ENCODE measurements around the gene HSD17B4. TPM values are rescaled to one million over a fixed set of nuclear protein-coding genes. Genes with fewer than 3 reads are reported as not detected.

The HSD17B4 gene
- total RNA-seq, 1 experiment from 2014 or later, result 163 TPM

DNA sequence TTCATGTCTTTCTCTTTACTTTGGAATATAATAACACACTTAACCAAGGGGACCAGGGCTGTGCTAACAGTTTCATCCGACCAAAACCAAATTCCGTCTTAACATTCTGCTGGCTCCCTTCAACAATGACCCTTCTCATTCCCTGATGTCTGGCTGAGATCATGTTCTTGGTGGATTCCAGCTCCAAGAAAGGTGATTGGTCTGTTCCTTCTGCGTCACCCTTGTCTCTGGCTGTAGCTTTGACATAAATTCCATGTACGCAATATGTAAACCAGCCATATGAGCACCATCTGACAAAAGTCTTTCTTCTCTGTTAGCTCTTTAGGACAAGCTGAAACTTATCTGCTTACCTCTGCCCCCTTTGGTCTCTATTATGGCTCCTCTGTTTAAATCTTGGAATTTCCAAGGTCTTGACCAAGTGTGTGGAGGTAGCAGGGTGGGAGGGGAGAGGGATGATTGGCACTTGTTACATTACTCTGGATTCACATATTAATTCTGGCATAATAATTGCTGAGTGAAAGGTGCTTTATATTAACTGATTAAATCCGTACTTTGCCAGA is 45.7 kb upstream of the HSD17B4 start:
- intact Hi-C loops (cut with micrococcal nuclease), result no loop called here
- H3K4me3 Mint-ChIP-seq (ENCODE audit: unreplicated experiment), result no peak overlapping the region
- POLR2A ChIA-PET, result interaction anchor here (0.8 kb wide), 1 partner anchor 83 kb away, joined by 3 read pairs; no protein-coding TSS in a partner anchor
- H3K27ac Mint-ChIP-seq (ENCODE audit: low read depth, unreplicated experiment), result no peak overlapping the region
- TF ChIP-seq, protein P1, sequence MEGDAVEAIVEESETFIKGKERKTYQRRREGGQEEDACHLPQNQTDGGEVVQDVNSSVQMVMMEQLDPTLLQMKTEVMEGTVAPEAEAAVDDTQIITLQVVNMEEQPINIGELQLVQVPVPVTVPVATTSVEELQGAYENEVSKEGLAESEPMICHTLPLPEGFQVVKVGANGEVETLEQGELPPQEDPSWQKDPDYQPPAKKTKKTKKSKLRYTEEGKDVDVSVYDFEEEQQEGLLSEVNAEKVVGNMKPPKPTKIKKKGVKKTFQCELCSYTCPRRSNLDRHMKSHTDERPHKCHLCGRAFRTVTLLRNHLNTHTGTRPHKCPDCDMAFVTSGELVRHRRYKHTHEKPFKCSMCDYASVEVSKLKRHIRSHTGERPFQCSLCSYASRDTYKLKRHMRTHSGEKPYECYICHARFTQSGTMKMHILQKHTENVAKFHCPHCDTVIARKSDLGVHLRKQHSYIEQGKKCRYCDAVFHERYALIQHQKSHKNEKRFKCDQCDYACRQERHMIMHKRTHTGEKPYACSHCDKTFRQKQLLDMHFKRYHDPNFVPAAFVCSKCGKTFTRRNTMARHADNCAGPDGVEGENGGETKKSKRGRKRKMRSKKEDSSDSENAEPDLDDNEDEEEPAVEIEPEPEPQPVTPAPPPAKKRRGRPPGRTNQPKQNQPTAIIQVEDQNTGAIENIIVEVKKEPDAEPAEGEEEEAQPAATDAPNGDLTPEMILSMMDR (IDR thresholded peaks at IDR 0.05; ENCODE audit: unreplicated experiment), result no peak
- no peaks in the 10 kb centered on the region for H3K36me3 Mint-ChIP-seq (ENCODE audit: insufficient read depth, unreplicated experiment)
- H3K27me3 Mint-ChIP-seq (ENCODE audit: insufficient read depth, unreplicated experiment), result no peaks in the 10 kb centered on the region
- no peaks in the 10 kb centered on the region for H3K9me3 Mint-ChIP-seq (ENCODE audit: unreplicated experiment)
- H3K4me1 Mint-ChIP-seq (ENCODE audit: insufficient read depth, unreplicated experiment), result peaks cover 9% of the 10 kb centered on the region
- no TSS peak for BruUV-seq (replicated peaks)
- no peak for DNase-seq (ENCODE audit: unreplicated experiment)
- CTCF ChIA-PET, result interaction anchor here (1.4 to 7.9 kb wide), 3 partner anchors 50 to 419 kb away, joined by 6 to 253 read pairs (median 10); partner anchors contain the start of genes DTWD2 and TNFAIP8

DNA sequence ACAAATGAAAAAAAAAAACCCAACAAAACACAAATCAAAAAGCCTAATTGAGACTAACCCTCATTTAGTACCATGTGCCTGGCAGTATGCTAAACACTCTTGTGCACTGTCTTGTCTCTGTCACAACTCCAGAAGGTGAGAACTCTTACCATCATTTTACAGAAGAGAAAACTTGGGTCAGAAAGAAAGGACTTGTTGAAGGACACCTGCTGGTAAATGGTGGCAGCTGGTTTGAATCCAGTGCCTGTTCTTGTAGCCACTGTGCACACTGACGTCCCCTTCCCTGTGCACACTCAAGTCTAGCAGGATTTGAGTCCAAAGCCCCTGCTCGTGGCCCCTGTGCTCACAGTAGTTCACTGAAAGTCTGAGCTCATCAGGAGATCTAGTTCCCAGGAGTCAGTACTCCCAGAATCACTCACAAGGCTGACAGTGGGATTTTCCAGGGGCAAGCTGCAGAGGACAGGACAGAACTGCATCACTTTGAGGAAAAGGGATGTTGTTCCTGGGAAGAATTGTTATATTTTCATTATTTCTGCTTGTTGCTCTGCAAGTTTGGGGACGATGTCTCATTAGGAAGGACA is 43.0 kb upstream of the HSD17B4 start:
- ChIA-PET CTCF (interaction anchor here (0.6 to 7.9 kb wide), 10 partner anchors 9 to 388 kb away, joined by 3 to 253 read pairs (median 67); partner anchors contain the start of gene TNFAIP8), POLR2A (interaction anchor here (1.0 to 6.9 kb wide), 8 partner anchors 10 to 338 kb away, joined by 3 to 174 read pairs (median 18); partner anchors contain the start of genes DMXL1 and TNFAIP8)
- Mint-ChIP-seq H3K9me3 (ENCODE audit: unreplicated experiment) (no peaks in the 10 kb centered on the region), H3K4me3 (ENCODE audit: unreplicated experiment) (no peak overlapping the region), H3K4me1 (ENCODE audit: insufficient read depth, unreplicated experiment) (peaks cover 9% of the 10 kb centered on the region), H3K27ac (ENCODE audit: low read depth, unreplicated experiment) (no peak overlapping the region), H3K27me3 (ENCODE audit: insufficient read depth, unreplicated experiment) (no peaks in the 10 kb centered on the region), H3K36me3 (ENCODE audit: insufficient read depth, unreplicated experiment) (no peaks in the 10 kb centered on the region)
- TF ChIP-seq, protein P1 (IDR thresholded peaks at IDR 0.05; ENCODE audit: unreplicated experiment), result peak; percentile 11
- intact Hi-C loops (cut with micrococcal nuclease), result no loop called here
- DNase-seq (ENCODE audit: unreplicated experiment), result no peak
- BruUV-seq (replicated peaks), result no TSS peak

DNA sequence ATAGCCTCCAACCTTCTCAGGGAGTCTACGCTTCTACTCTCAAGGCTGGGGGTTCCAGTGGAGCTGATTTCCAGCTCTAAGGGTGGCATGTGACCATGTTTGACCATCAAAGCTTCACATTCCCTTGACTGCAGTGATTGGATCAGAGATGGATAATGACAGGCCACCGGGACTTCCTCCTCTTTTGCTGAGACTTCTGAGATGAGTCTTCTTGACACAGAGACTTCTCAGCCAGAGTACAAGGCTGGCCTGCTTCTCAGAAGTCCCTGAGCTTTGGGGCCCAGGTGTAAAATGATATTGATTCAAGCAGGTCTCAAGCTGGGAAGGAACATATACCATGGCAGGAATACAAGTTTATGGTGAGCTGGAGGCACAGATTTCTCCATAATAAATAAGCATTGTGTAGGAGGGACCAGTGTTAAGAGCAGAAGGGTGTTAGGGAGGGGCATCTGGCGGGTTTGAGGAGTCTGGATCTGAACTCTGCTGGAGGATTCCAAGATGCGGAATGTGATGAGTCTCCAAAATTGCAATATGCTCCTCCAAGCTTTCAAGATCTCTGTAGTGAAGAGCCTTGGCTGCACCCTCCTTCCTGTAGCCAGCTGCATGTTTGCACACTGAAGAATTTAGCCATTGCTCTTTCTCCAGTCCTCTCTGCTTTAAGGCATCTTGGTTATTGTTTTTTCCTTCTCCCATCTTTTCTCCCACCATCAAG is 41.7 kb upstream of the HSD17B4 start:
- Mint-ChIP-seq H3K36me3 (ENCODE audit: insufficient read depth, unreplicated experiment) (no peaks in the 10 kb centered on the region), H3K27me3 (ENCODE audit: insufficient read depth, unreplicated experiment) (no peaks in the 10 kb centered on the region), H3K4me1 (ENCODE audit: insufficient read depth, unreplicated experiment) (peaks cover 9% of the 10 kb centered on the region), H3K27ac (ENCODE audit: low read depth, unreplicated experiment) (peak overlapping the region; percentile 77), H3K4me3 (ENCODE audit: unreplicated experiment) (peak overlapping the region; percentile 72), H3K9me3 (ENCODE audit: unreplicated experiment) (no peaks in the 10 kb centered on the region)
- TF ChIP-seq, protein P1 (IDR thresholded peaks at IDR 0.05; ENCODE audit: unreplicated experiment), result no peak
- intact Hi-C loops (cut with micrococcal nuclease), result loop anchor here (1.0 to 2.0 kb wide), 5 partner anchors 54 to 422 kb away; partner anchors contain the start of genes DMXL1, DTWD2 and TNFAIP8
- no TSS peak for BruUV-seq (replicated peaks)
- no peak for DNase-seq (ENCODE audit: unreplicated experiment)
- CTCF ChIA-PET, result interaction anchor here (0.7 to 7.9 kb wide), 34 partner anchors 10 to 422 kb away, joined by 3 to 253 read pairs (median 10); partner anchors contain the start of genes DMXL1, DTWD2 and TNFAIP8
- POLR2A ChIA-PET, result interaction anchor here (0.6 to 6.9 kb wide), 26 partner anchors 11 to 420 kb away, joined by 3 to 174 read pairs (median 8); partner anchors contain the start of genes DMXL1, HSD17B4 and TNFAIP8
